G401.6 (cell line): ENCODE data around the gene ELL.

ENCODE experiments used
- FAIRE-seq: peaks from 2 replicates; lab custom pipeline; 2012; peaks lifted over from hg19 to GRCh38; lab: Jason Lieb, UNC

ELL gene

GRCh38 chr19:18433735-18434398 lies 88.0 kb downstream of the ELL start:
- no peak for FAIRE-seq

- FAIRE-seq: no peak
Measured at GRCh38 chr19:18433015-18433691, 88.7 kb downstream of the ELL start.

GRCh38 chr19:18432275-18433014 lies 89.4 kb downstream of the ELL start:
- FAIRE-seq: no peak

GRCh38 chr19:18431351-18432197 lies 90.3 kb downstream of the ELL start:
- no peak for FAIRE-seq

GRCh38 chr19:18430417-18431144 lies 91.3 kb downstream of the ELL start:
- no peak for FAIRE-seq

- FAIRE-seq: no peak
Measured at GRCh38 chr19:18429717-18430416, 92.0 kb downstream of the ELL start.

GRCh38 chr19:18428787-18429674 lies 92.8 kb downstream of the ELL start:
- peak; percentile 70 for FAIRE-seq

- no peak for FAIRE-seq
Measured at GRCh38 chr19:18428173-18428786, 93.6 kb downstream of the ELL start.

- no peak for FAIRE-seq
Measured at GRCh38 chr19:18427743-18428113, 94.1 kb downstream of the ELL start.

GRCh38 chr19:18427080-18427742 lies 94.7 kb downstream of the ELL start:
- no peak for FAIRE-seq

- FAIRE-seq: no peak
Measured at GRCh38 chr19:18426416-18426767, 95.5 kb downstream of the ELL start.

GRCh38 chr19:18425515-18426415 lies 96.1 kb downstream of the ELL start:
- peak; percentile 95 for FAIRE-seq

GRCh38 chr19:18424890-18425514 lies 96.9 kb downstream of the ELL start:
- no peak for FAIRE-seq

- FAIRE-seq: no peak
Measured at GRCh38 chr19:18424122-18424889, 97.6 kb downstream of the ELL start.

GRCh38 chr19:18423258-18424020 lies 98.4 kb downstream of the ELL start:
- no peak for FAIRE-seq
